ENCODE results near the gene PDE4B. TPM values are rescaled to one million over a fixed set of nuclear protein-coding genes. Genes with fewer than 3 reads are reported as not detected.

Gene PDE4B
- total RNA-seq, 2 donors from 2014 or later: 4.3 to 18.0 TPM

- H3K27ac ChIP-seq (ENCODE audit: low read depth, low read length): no peak overlapping the region
- Mint-ChIP-seq H3K36me3 (ENCODE audit: low read depth) (peaks cover 5% of the 10 kb centered on the region), H3K27me3 (ENCODE audit: insufficient read depth) (no peaks in the 10 kb centered on the region), H3K27ac (peak overlapping the region; percentile 27), H3K4me3 (no peak overlapping the region), H3K9me3 (no peaks in the 10 kb centered on the region), H3K4me1 (peaks cover 50% of the 10 kb centered on the region)
- 0 to 77% methylated on average over 1 to 5 of the region's 5 CpGs for WGBS, 2 experiments (ENCODE audit: insufficient coverage in 1 of 2, insufficient read length in 1 of 2)
- H3K9ac ChIP-seq (ENCODE audit: extremely low read depth, low read length, poor library complexity, severe bottlenecking): no peak overlapping the region
- TF ChIP-seq CTCF (conservative IDR thresholded peaks at IDR 0.05): no peak
- no peaks in the 10 kb centered on the region for H3K36me3 ChIP-seq (ENCODE audit: control insufficient read depth, insufficient read depth, low read length)
- H3K9me3 ChIP-seq (ENCODE audit: control insufficient read depth, low read length): no peaks in the 10 kb centered on the region
- H3K4me3 ChIP-seq (ENCODE audit: low read length): no peak overlapping the region
- peaks cover 10% of the 10 kb centered on the region for H3K4me1 ChIP-seq (ENCODE audit: control insufficient read depth, insufficient read depth, low read length)
- no peak for DNase-seq
- no peaks in the 10 kb centered on the region for H3K27me3 ChIP-seq (ENCODE audit: control insufficient read depth, insufficient read depth, low read length, poor library complexity, severe bottlenecking)
Measured at GRCh38 chr1:66337249-66337648, 544.6 kb downstream of the PDE4B start.

- Histone ChIP-seq H3K9ac (ENCODE audit: extremely low read depth, low read length, poor library complexity, severe bottlenecking) (no peak overlapping the region), H3K4me1 (ENCODE audit: control insufficient read depth, insufficient read depth, low read length) (peaks cover 4% of the 10 kb centered on the region), H3K27ac (ENCODE audit: low read depth, low read length) (no peak overlapping the region), H3K9me3 (ENCODE audit: control insufficient read depth, low read length) (no peaks in the 10 kb centered on the region), H3K4me3 (ENCODE audit: low read length) (no peak overlapping the region), H3K27me3 (ENCODE audit: control insufficient read depth, insufficient read depth, low read length, poor library complexity, severe bottlenecking) (no peaks in the 10 kb centered on the region), H3K36me3 (ENCODE audit: control insufficient read depth, insufficient read depth, low read length) (no peaks in the 10 kb centered on the region)
- 68 to 84% methylated on average over 2 of the region's 2 CpGs for WGBS, 2 experiments (ENCODE audit: insufficient coverage in 1 of 2, insufficient read length in 1 of 2)
- DNase-seq: no peak
- no peak for TF ChIP-seq CTCF (conservative IDR thresholded peaks at IDR 0.05)
- no peak overlapping the region for H3K4me3 Mint-ChIP-seq
- H3K9me3 Mint-ChIP-seq: no peaks in the 10 kb centered on the region
- peaks cover 5% of the 10 kb centered on the region for H3K36me3 Mint-ChIP-seq (ENCODE audit: low read depth)
- H3K27me3 Mint-ChIP-seq (ENCODE audit: insufficient read depth): no peaks in the 10 kb centered on the region
- peaks cover 49% of the 10 kb centered on the region for H3K4me1 Mint-ChIP-seq
- no peak overlapping the region for H3K27ac Mint-ChIP-seq
Measured at GRCh38 chr1:66339944-66340343, 547.2 kb downstream of the PDE4B start.

- no peak overlapping the region for H3K9ac ChIP-seq (ENCODE audit: extremely low read depth, low read length, poor library complexity, severe bottlenecking)
- peaks cover 45% of the 10 kb centered on the region for H3K4me1 Mint-ChIP-seq
- H3K36me3 Mint-ChIP-seq (ENCODE audit: low read depth): peaks cover 5% of the 10 kb centered on the region
- DNase-seq: no peak
- WGBS, 2 experiments (ENCODE audit: insufficient coverage in 1 of 2, insufficient read length in 1 of 2): 86 to 100% methylated on average over 1 of the region's 1 CpG
- H3K9me3 Mint-ChIP-seq: no peaks in the 10 kb centered on the region
- H3K27me3 Mint-ChIP-seq (ENCODE audit: insufficient read depth): no peaks in the 10 kb centered on the region
- no peak overlapping the region for H3K27ac Mint-ChIP-seq
- H3K4me3 ChIP-seq (ENCODE audit: low read length): no peak overlapping the region
- H3K4me3 Mint-ChIP-seq: no peak overlapping the region
- H3K27ac ChIP-seq (ENCODE audit: low read depth, low read length): no peak overlapping the region
- no peaks in the 10 kb centered on the region for H3K27me3 ChIP-seq (ENCODE audit: control insufficient read depth, insufficient read depth, low read length, poor library complexity, severe bottlenecking)
- no peak for TF ChIP-seq CTCF (conservative IDR thresholded peaks at IDR 0.05)
- peaks cover 4% of the 10 kb centered on the region for H3K4me1 ChIP-seq (ENCODE audit: control insufficient read depth, insufficient read depth, low read length)
- no peaks in the 10 kb centered on the region for H3K9me3 ChIP-seq (ENCODE audit: control insufficient read depth, low read length)
- no peaks in the 10 kb centered on the region for H3K36me3 ChIP-seq (ENCODE audit: control insufficient read depth, insufficient read depth, low read length)
Measured at GRCh38 chr1:66341446-66342089, 548.9 kb downstream of the PDE4B start.

Measured in endodermal cell (in vitro differentiated cells).